GM12878 (cell line): ENCODE results near the gene GNAZ. TPM values are rescaled to one million over a fixed set of nuclear protein-coding genes. Genes with fewer than 3 reads are reported as not detected.

Experiments used
- BMI1 ChIP-seq: fragments of 450-650 bp; IDR thresholded peaks from 2 replicates; pipeline ENCODE4 v1.6.1; 2016; ENCODE audit warnings: mild to moderate bottlenecking, moderate library complexity, borderline replicate concordance
- EGR1 ChIP-seq, 2 experiments: IDR thresholded peaks; 1 replicate in 1 of 2; 2 replicates in 1 of 2; pipeline ENCODE4 v1.6.1; 2011 to 2012; ENCODE audit warnings: low read depth in 2 of 2, low read length in 2 of 2, borderline replicate concordance in 1 of 2, mild to moderate bottlenecking in 1 of 2, moderate library complexity in 1 of 2
- EP300 ChIP-seq, 2 experiments: fragments of 150-350 bp in 1 of 2; IDR thresholded peaks; 2 replicates each; pipeline ENCODE4 v1.6.1; 2011 to 2012; ENCODE audit warnings: low read depth in 2 of 2, low read length in 2 of 2, borderline replicate concordance in 1 of 2, improper control_type of control experiment in 1 of 2, inconsistent platforms in 1 of 2; ENCODE audit not compliant: control insufficient read depth in 1 of 2
- ETV6 ChIP-seq, 2 experiments: fragments of 450-650 bp in 1 of 2; IDR thresholded peaks in 1 of 2; conservative IDR thresholded peaks in 1 of 2; 2 replicates each; pipeline ENCODE4 v1.6.1; 2014; ENCODE audit warnings: antibody characterized with exemption in 1 of 2, borderline replicate concordance in 1 of 2, low read depth in 1 of 2, mild to moderate bottlenecking in 1 of 2, moderate library complexity in 1 of 2
- HDGF ChIP-seq: fragments of 450-650 bp; IDR thresholded peaks from 2 replicates; pipeline ENCODE4 v1.6.1; 2016; ENCODE audit warnings: antibody characterized with exemption
- HSF1 ChIP-seq: fragments of 150-350 bp; IDR thresholded peaks from 2 replicates; pipeline ENCODE4 v1.6.1; 2014; ENCODE audit warnings: mild to moderate bottlenecking, low read depth, low read length
- IRF3 ChIP-seq: fragments of 450-650 bp; IDR thresholded peaks from 2 replicates; pipeline ENCODE4 v1.6.1; 2014; ENCODE audit warnings: mild to moderate bottlenecking
- JUNB ChIP-seq: IDR thresholded peaks from 2 replicates; pipeline ENCODE4 v1.6.1; 2016; ENCODE audit warnings: antibody characterized with exemption, mild to moderate bottlenecking
- MXI1 ChIP-seq: fragments of 150-350 bp; IDR thresholded peaks from 2 replicates; pipeline ENCODE4 v1.6.1; 2011; ENCODE audit warnings: low read depth, mild to moderate bottlenecking, inconsistent platforms, low read length, improper control_type of control experiment
- NBN ChIP-seq: fragments of 450-650 bp; IDR thresholded peaks from 2 replicates; pipeline ENCODE4 v1.6.1; 2016
- NKRF ChIP-seq: fragments of 450-650 bp; conservative IDR thresholded peaks from 2 replicates; pipeline ENCODE4 v1.6.1; 2017; ENCODE audit warnings: mild to moderate bottlenecking, moderate library complexity
- PML ChIP-seq: IDR thresholded peaks from 2 replicates; pipeline ENCODE4 v1.6.1; 2012; ENCODE audit warnings: low read length, inconsistent platforms
- POLR2A ChIP-seq: IDR thresholded peaks from 2 replicates; pipeline ENCODE4 v1.6.1; 2011; ENCODE audit warnings: low read depth, mild to moderate bottlenecking, low read length
- POU2F2 ChIP-seq: IDR thresholded peaks from 3 replicates; pipeline ENCODE4 v1.6.1; 2011; ENCODE audit warnings: low read depth, mild to moderate bottlenecking, low read length, borderline replicate concordance
- RELA ChIP-seq: fragments of 450-650 bp; IDR thresholded peaks from 2 replicates; pipeline ENCODE4 v1.8.0; 2014; ENCODE audit warnings: borderline replicate concordance; ENCODE audit not compliant: partially characterized antibody
- SIX5 ChIP-seq: IDR thresholded peaks from 2 replicates; pipeline ENCODE4 v1.6.1; 2011; ENCODE audit warnings: mild to moderate bottlenecking, low read depth, low read length, moderate library complexity; ENCODE audit not compliant: severe bottlenecking
- TCF7 ChIP-seq: IDR thresholded peaks from 2 replicates; pipeline ENCODE4 v1.6.1; 2014; ENCODE audit warnings: antibody characterized with exemption, borderline replicate concordance
- WRNIP1 ChIP-seq: IDR thresholded peaks from 2 replicates; pipeline ENCODE4 v1.6.1; 2011; ENCODE audit warnings: low read depth, low read length, improper control_type of control experiment, borderline replicate concordance
- ZBED1 ChIP-seq: IDR thresholded peaks from 2 replicates; pipeline ENCODE4 v1.6.1; 2016; ENCODE audit warnings: borderline replicate concordance
- ZNF24 ChIP-seq: fragments of 450-650 bp; IDR thresholded peaks from 2 replicates; pipeline ENCODE4 v1.6.1; 2017; ENCODE audit warnings: antibody characterized with exemption, mild to moderate bottlenecking
- polyA plus RNA-seq, 11 experiments: library from polyadenylated mRNA; depleted of rRNA in 4 of 11; unstranded in 6 of 11; stranded (reverse) in 5 of 11; fragments of >200 nt; fragmentation: Nextera tagmentation in 4 of 11; fragmentation: Illumina TruSeq in 1 of 11; extraction: Ambion mirVana in 4 of 11; extraction: Trizol in 1 of 11; gene quantifications; 1 replicate in 1 of 11; 2 replicates in 10 of 11; pipeline versions ENCODE4 v1.2.1 to v1.2.3, GENCODE V29; 2011 to 2016; ENCODE audit warnings: inconsistent platforms in 2 of 11, missing spikeins in 2 of 11, low read depth in 1 of 11
- total RNA-seq, 4 experiments: library from RNA; depleted of rRNA in 3 of 4; stranded (reverse); fragments of >200 nt in 3 of 4; fragmentation: Illumina TruSeq in 1 of 4; extraction: Trizol in 1 of 4; gene quantifications; 2 replicates each; pipeline versions ENCODE4 v1.2.1 to v1.2.3, GENCODE V29; 2013 to 2021
- TF ChIP-seq, protein P1 (sequence below): fragments of 450-650 bp; IDR thresholded peaks from 2 replicates; pipeline ENCODE4 v1.6.1; 2018; ENCODE audit warnings: mild to moderate bottlenecking, low read depth, moderate library complexity; ENCODE audit not compliant: partially characterized antibody

GNAZ gene
- total and polyA plus RNA-seq, 10 of the 15 experiments (the other 5 are each of a cell fraction or from before 2014, with no cell fraction given) = 0.09 to 1.0 (median 0.44) TPM; not detected in 1

DNA sequence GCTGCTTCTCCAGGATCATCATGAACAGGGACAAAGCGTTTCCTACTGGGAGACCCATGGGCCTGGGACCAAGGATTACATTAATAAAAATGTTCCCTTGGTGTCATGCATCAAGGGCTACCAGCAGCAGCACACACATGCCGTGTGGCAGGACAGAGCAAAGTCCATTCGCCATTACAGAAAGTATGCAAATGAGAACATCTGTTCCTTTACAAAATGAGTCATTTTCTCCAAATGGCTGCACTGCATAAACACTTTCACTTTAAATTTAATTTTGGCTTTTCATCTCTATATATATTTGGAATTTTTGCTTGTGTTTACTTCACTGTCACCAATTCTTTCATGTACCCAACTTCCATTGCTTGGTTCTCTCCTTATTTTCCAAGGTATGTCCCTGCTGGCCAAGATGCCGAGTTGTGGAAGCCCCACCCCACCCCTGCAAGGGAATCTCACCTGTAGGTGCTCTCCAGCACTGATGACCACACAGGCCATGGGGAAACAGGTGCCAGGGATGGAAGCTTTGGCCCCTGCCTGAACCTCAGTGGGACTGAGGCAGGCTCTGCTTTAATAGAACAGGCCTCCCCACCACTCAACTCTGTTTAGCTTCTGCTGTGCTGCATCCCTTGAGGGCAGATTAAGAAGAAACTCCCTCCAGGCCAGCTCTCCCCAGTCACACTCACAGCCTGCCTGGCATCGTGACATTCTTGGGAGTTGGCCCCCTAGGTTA is 15.6 kb upstream of the GNAZ start (continued):
- no peak for TF ChIP-seq PML
- no peak for TF ChIP-seq EGR1 (IDR thresholded peaks at IDR 0.05; ENCODE audit: borderline replicate concordance in 1 of 2, low read depth in 2 of 2, low read length in 2 of 2)
- TF ChIP-seq, protein P1, sequence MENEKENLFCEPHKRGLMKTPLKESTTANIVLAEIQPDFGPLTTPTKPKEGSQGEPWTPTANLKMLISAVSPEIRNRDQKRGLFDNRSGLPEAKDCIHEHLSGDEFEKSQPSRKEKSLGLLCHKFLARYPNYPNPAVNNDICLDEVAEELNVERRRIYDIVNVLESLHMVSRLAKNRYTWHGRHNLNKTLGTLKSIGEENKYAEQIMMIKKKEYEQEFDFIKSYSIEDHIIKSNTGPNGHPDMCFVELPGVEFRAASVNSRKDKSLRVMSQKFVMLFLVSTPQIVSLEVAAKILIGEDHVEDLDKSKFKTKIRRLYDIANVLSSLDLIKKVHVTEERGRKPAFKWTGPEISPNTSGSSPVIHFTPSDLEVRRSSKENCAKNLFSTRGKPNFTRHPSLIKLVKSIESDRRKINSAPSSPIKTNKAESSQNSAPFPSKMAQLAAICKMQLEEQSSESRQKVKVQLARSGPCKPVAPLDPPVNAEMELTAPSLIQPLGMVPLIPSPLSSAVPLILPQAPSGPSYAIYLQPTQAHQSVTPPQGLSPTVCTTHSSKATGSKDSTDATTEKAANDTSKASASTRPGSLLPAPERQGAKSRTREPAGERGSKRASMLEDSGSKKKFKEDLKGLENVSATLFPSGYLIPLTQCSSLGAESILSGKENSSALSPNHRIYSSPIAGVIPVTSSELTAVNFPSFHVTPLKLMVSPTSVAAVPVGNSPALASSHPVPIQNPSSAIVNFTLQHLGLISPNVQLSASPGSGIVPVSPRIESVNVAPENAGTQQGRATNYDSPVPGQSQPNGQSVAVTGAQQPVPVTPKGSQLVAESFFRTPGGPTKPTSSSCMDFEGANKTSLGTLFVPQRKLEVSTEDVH = no peak
- no peak for TF ChIP-seq ZNF24
- TF ChIP-seq JUNB = peak; percentile 79
- TF ChIP-seq NBN = peak; percentile 83
- no peak for TF ChIP-seq SIX5
- TF ChIP-seq ZBED1 = no peak
- TF ChIP-seq TCF7 = no peak
- no peak for TF ChIP-seq MXI1
- TF ChIP-seq EP300 (IDR thresholded peaks at IDR 0.05; ENCODE audit: borderline replicate concordance in 1 of 2, control insufficient read depth in 1 of 2, low read depth in 2 of 2, low read length in 2 of 2) = peak; percentile 27 to 53; a peak in 2 of 4 replicates
- TF ChIP-seq ETV6 (conservative IDR thresholded peaks at IDR 0.05 in 1 of 2, IDR thresholded peaks at IDR 0.05 in 1 of 2; ENCODE audit: borderline replicate concordance in 1 of 2, low read depth in 1 of 2) = no peak
- no peak for TF ChIP-seq HSF1
- no peak for TF ChIP-seq RELA
- no peak for TF ChIP-seq HDGF
- TF ChIP-seq POU2F2 = peak; percentile 98
- TF ChIP-seq NKRF = no peak
- no peak for TF ChIP-seq POLR2A
- no peak for TF ChIP-seq BMI1
- TF ChIP-seq WRNIP1 = no peak
- TF ChIP-seq IRF3 = no peak
